Lower leg skin (tissue), 4 donors: Measurements from ENCODE around the gene ARHGAP24. TPM values are rescaled to one million over a fixed set of nuclear protein-coding genes. Genes with fewer than 3 reads are reported as not detected.
"Not testable (repeated sequence)": the region's sequence is repeated elsewhere in the genome, so short reads cannot be mapped to it uniquely, and the experiment has no call there.

Experiments
- DNase-seq, 2 donors: peaks; one replicate each; pipeline ENCODE4 v3.0.0-alpha.2; 2019; ENCODE audit warnings: low spot score in 2 of 2
- H3K4me3 ChIP-seq: fragments of 200-600 bp; sonication (generic); 2 replicates; pipeline ENCODE4 v1.5.1; 2017; ENCODE audit warnings: mild to moderate bottlenecking, low read depth; ENCODE audit not compliant: poor library complexity, severe bottlenecking
- CTCF ChIP-seq, 3 donors: fragments of 450-650 bp; IDR thresholded peaks; one replicate each; pipeline ENCODE4 v1.5.1; 2016; ENCODE audit warnings: antibody characterized with exemption in 3 of 3, mild to moderate bottlenecking in 3 of 3, moderate library complexity in 2 of 3
- POLR2A ChIP-seq, 2 donors: fragments of 450-650 bp; IDR thresholded peaks; one replicate each; pipeline ENCODE4 v1.6.1; 2016 to 2017; ENCODE audit warnings: antibody characterized with exemption in 2 of 2, mild to moderate bottlenecking in 1 of 2, moderate library complexity in 1 of 2
- WGBS, 2 donors: methylation state at CpG; one replicate each; pipeline ENCODE4 v1.1.5; 2018; 5-methylcytosine and 5-hydroxymethylcytosine counted together
- intact Hi-C: fragments of 100-400 bp; cut with DNase I; formaldehyde crosslinking; loops from one replicate; pipeline ENCODE4 v1.15.0; 2023; ENCODE audit warnings: low total_unique reads
- total RNA-seq, 4 donors: library from RNA; depleted of rRNA; stranded (reverse); fragments of >200 nt; gene quantifications; one replicate each; pipeline ENCODE4 v1.1.0, GENCODE V29; 2016

Gene ARHGAP24
- total RNA-seq, 4 donors from 2014 or later: 13.1 to 58.4 (median 24.0) TPM

- intact Hi-C loops: no loop called here
- TF ChIP-seq CTCF (IDR thresholded peaks at IDR 0.05): no peak
- TF ChIP-seq POLR2A (IDR thresholded peaks at IDR 0.05): no peak
These were observed 361.9 kb downstream of the ARHGAP24 start for GRCh38 chr4:85836588-85837438.

GRCh38 chr4:85837439-85837733 is 362.4 kb downstream of the ARHGAP24 start:
- H3K4me3 ChIP-seq: no peak overlapping the region
- DNase-seq: no peak
- TF ChIP-seq POLR2A (IDR thresholded peaks at IDR 0.05): no peak
- TF ChIP-seq CTCF (IDR thresholded peaks at IDR 0.05): no peak
- 69% methylated on average over 4 of the region's 4 CpGs for WGBS, 2 donors
- intact Hi-C loops: no loop called here

More at GRCh38 chr4:85836588-85837438, 361.9 kb downstream of the ARHGAP24 start:
- 89 to 91% methylated on average over 3 of the region's 3 CpGs for WGBS, 2 donors
- DNase-seq: no peak
- no peak overlapping the region for H3K4me3 ChIP-seq

- DNase-seq, H3K4me3 ChIP-seq, intact Hi-C loops: not testable (repeated sequence)
- WGBS, 2 donors: 69 to 77% methylated on average over 3 of the region's 3 CpGs
These were observed 365.1 kb downstream of the ARHGAP24 start for GRCh38 chr4:85839981-85840451.

GRCh38 chr4:85842540-85842939 is 367.6 kb downstream of the ARHGAP24 start:
- H3K4me3 ChIP-seq: no peak overlapping the region
- peak in 1 of 2 donors; percentile 47 for DNase-seq
- intact Hi-C loops: no loop called here
- WGBS, 2 donors: 31 to 39% methylated on average over 7 of the region's 7 CpGs
- no peak for TF ChIP-seq CTCF (IDR thresholded peaks at IDR 0.05)
- no peak for TF ChIP-seq POLR2A (IDR thresholded peaks at IDR 0.05)

- DNase-seq, H3K4me3 ChIP-seq, intact Hi-C loops: not testable (repeated sequence)
- 53 to 55% methylated on average over 6 of the region's 6 CpGs for WGBS, 2 donors
These were observed 378.8 kb downstream of the ARHGAP24 start for GRCh38 chr4:85853740-85854139.

GRCh38 chr4:85854546-85854945 is 379.6 kb downstream of the ARHGAP24 start:
- no peak overlapping the region for H3K4me3 ChIP-seq
- 68 to 70% methylated on average over 2 of the region's 2 CpGs for WGBS, 2 donors
- TF ChIP-seq POLR2A (IDR thresholded peaks at IDR 0.05): no peak
- no peak for TF ChIP-seq CTCF (IDR thresholded peaks at IDR 0.05)
- no peak for DNase-seq
- intact Hi-C loops: no loop called here
